ENCODE measurements around the gene STK11. TPM values are rescaled to one million over a fixed set of nuclear protein-coding genes. Genes with fewer than 3 reads are reported as not detected.
A peak's percentile ranks its signal among the peaks of the same experiment; 100 is the strongest.

Gene STK11
- polyA plus RNA-seq (2013): 32.9 and 33.1 TPM in 2 replicates

- H3K27me3 ChIP-seq (ENCODE audit: insufficient read depth, low read length): no peaks in the 10 kb centered on the region
- H3K18ac ChIP-seq (ENCODE audit: low read length): peak within 1 kb of the TSS; percentile 70
- peaks cover 8 to 12% of the 10 kb centered on the region in 2 experiments for H3K36me3 ChIP-seq (ENCODE audit: control insufficient read depth in 1 of 2, insufficient read depth in 2 of 2, low read length in 2 of 2)
- peak; percentile 99 for DNase-seq
- H3K4me3 ChIP-seq (ENCODE audit: low read depth, low read length): peak within 1 kb of the TSS; percentile 89
- H4K91ac ChIP-seq (ENCODE audit: low read depth, low read length): peak within 1 kb of the TSS; percentile 82
- peak within 1 kb of the TSS; percentile 83 for H4K12ac ChIP-seq (ENCODE audit: low read depth, low read length)
- peak within 1 kb of the TSS; percentile 85 for H3K4me2 ChIP-seq (ENCODE audit: low read length)
- peaks cover 20% of the 10 kb centered on the region for H3K79me2 ChIP-seq (ENCODE audit: control insufficient read depth, insufficient read depth, low read length, poor library complexity)
- H3K9ac ChIP-seq (ENCODE audit: low read length): peak within 1 kb of the TSS; percentile 93
- peak within 1 kb of the TSS; percentile 92 for H4K8ac ChIP-seq (ENCODE audit: low read depth, low read length)
- peak within 1 kb of the TSS; percentile 87 for H2BK12ac ChIP-seq (ENCODE audit: low read length)
- peaks cover 9 to 22% of the 10 kb centered on the region in 2 experiments for H3K4me1 ChIP-seq (ENCODE audit: control insufficient read depth in 1 of 2, insufficient read depth in 2 of 2, low read length in 2 of 2)
- no peak within 1 kb of the TSS for H3K27ac ChIP-seq (ENCODE audit: low read depth, low read length)
- peak within 1 kb of the TSS; percentile 53 for H2BK120ac ChIP-seq (ENCODE audit: insufficient read depth, low read length, poor library complexity)
- peak within 1 kb of the TSS; percentile 75 for H2AFZ ChIP-seq (ENCODE audit: insufficient read depth, low read length, poor library complexity)
- no CpG with 5 or more reads among the region's 114 CpGs for WGBS (ENCODE audit: extremely low coverage, insufficient coverage, insufficient read length)
- peak within 1 kb of the TSS; percentile 75 for H3K14ac ChIP-seq (ENCODE audit: low read length)
- no peaks in the 10 kb centered on the region for H3K9me3 ChIP-seq (ENCODE audit: insufficient read depth, low read depth, low read length)
- H2BK5ac ChIP-seq (ENCODE audit: low read depth, low read length, poor library complexity): peak within 1 kb of the TSS; percentile 50
- H3K23ac ChIP-seq (ENCODE audit: low read length): no peak within 1 kb of the TSS
- H2AK5ac ChIP-seq (ENCODE audit: low read length): peak within 1 kb of the TSS; percentile 70
- peak within 1 kb of the TSS; percentile 94 for H3K4ac ChIP-seq (ENCODE audit: low read depth, low read length)
- peaks cover 6% of the 10 kb centered on the region for H3K79me1 ChIP-seq (ENCODE audit: low read length)
These were observed at the start of gene STK11 for GRCh38 chr19:1205114-1206099. Gene STK11 (plus strand): TSS chr19:1205778. CDS start chr19:1206914, 1,136 bp downstream.

- Histone ChIP-seq H3K79me2 (ENCODE audit: control insufficient read depth, insufficient read depth, low read length, poor library complexity) (peaks cover 2% of the 10 kb centered on the region), H3K14ac (ENCODE audit: low read length) (no peak overlapping the region), H3K79me1 (ENCODE audit: low read length) (peaks cover 3% of the 10 kb centered on the region), H3K27me3 (ENCODE audit: insufficient read depth, low read length) (no peaks in the 10 kb centered on the region), H3K9me3 (ENCODE audit: insufficient read depth, low read depth, low read length) (peaks cover 1% of the 10 kb centered on the region), H3K4ac (ENCODE audit: low read depth, low read length) (no peak overlapping the region), H3K36me3 (ENCODE audit: control insufficient read depth in 1 of 2, insufficient read depth in 2 of 2, low read length in 2 of 2) (peaks cover 24 to 29% of the 10 kb centered on the region in 2 experiments), H3K4me1 (ENCODE audit: control insufficient read depth in 1 of 2, insufficient read depth in 2 of 2, low read length in 2 of 2) (peaks cover 4 to 13% of the 10 kb centered on the region in 2 experiments), H3K9ac (ENCODE audit: low read length) (peak overlapping the region; percentile 28), H4K91ac (ENCODE audit: low read depth, low read length) (no peak overlapping the region), H2BK5ac (ENCODE audit: low read depth, low read length, poor library complexity) (no peak overlapping the region), H3K4me2 (ENCODE audit: low read length) (no peak overlapping the region), H3K18ac (ENCODE audit: low read length) (no peak overlapping the region), H2AK5ac (ENCODE audit: low read length) (no peak overlapping the region), H2BK12ac (ENCODE audit: low read length) (no peak overlapping the region), H2AFZ (ENCODE audit: insufficient read depth, low read length, poor library complexity) (no peak overlapping the region), H4K12ac (ENCODE audit: low read depth, low read length) (no peak overlapping the region), H3K23ac (ENCODE audit: low read length) (no peak overlapping the region), H3K27ac (ENCODE audit: low read depth, low read length) (no peak overlapping the region), H3K4me3 (ENCODE audit: low read depth, low read length) (peak overlapping the region; percentile 13), H2BK120ac (ENCODE audit: insufficient read depth, low read length, poor library complexity) (no peak overlapping the region), H4K8ac (ENCODE audit: low read depth, low read length) (no peak overlapping the region)
- WGBS (ENCODE audit: extremely low coverage, insufficient coverage, insufficient read length): no CpG with 5 or more reads among the region's 24 CpGs
- peak; percentile 70 to 74 for DNase-seq
These were observed 49.2 kb upstream of the STK11 start for GRCh38 chr19:1156305-1156801.

GRCh38 chr19:1156830-1157615 lies 48.6 kb upstream of the STK11 start:
- H2BK120ac ChIP-seq (ENCODE audit: insufficient read depth, low read length, poor library complexity): no peak overlapping the region
- peaks cover 2% of the 10 kb centered on the region for H3K79me2 ChIP-seq (ENCODE audit: control insufficient read depth, insufficient read depth, low read length, poor library complexity)
- H3K14ac ChIP-seq (ENCODE audit: low read length): no peak overlapping the region
- no peak overlapping the region for H2AK5ac ChIP-seq (ENCODE audit: low read length)
- no peak overlapping the region for H2BK12ac ChIP-seq (ENCODE audit: low read length)
- H3K4me1 ChIP-seq (ENCODE audit: control insufficient read depth in 1 of 2, insufficient read depth in 2 of 2, low read length in 2 of 2): peaks cover 7 to 18% of the 10 kb centered on the region in 2 experiments
- H4K91ac ChIP-seq (ENCODE audit: low read depth, low read length): no peak overlapping the region
- H3K27me3 ChIP-seq (ENCODE audit: insufficient read depth, low read length): no peaks in the 10 kb centered on the region
- no CpG with 5 or more reads among the region's 46 CpGs for WGBS (ENCODE audit: extremely low coverage, insufficient coverage, insufficient read length)
- H3K27ac ChIP-seq (ENCODE audit: low read depth, low read length): no peak overlapping the region
- H3K23ac ChIP-seq (ENCODE audit: low read length): no peak overlapping the region
- peaks cover 3% of the 10 kb centered on the region for H3K79me1 ChIP-seq (ENCODE audit: low read length)
- DNase-seq: no peak
- H4K8ac ChIP-seq (ENCODE audit: low read depth, low read length): no peak overlapping the region
- H2BK5ac ChIP-seq (ENCODE audit: low read depth, low read length, poor library complexity): no peak overlapping the region
- peaks cover 1% of the 10 kb centered on the region for H3K9me3 ChIP-seq (ENCODE audit: insufficient read depth, low read depth, low read length)
- no peak overlapping the region for H3K4me2 ChIP-seq (ENCODE audit: low read length)
- H2AFZ ChIP-seq (ENCODE audit: insufficient read depth, low read length, poor library complexity): no peak overlapping the region
- H3K36me3 ChIP-seq (ENCODE audit: control insufficient read depth in 1 of 2, insufficient read depth in 2 of 2, low read length in 2 of 2): peaks cover 19 to 22% of the 10 kb centered on the region in 2 experiments
- H3K4ac ChIP-seq (ENCODE audit: low read depth, low read length): no peak overlapping the region
- H3K9ac ChIP-seq (ENCODE audit: low read length): no peak overlapping the region
- H4K12ac ChIP-seq (ENCODE audit: low read depth, low read length): no peak overlapping the region
- no peak overlapping the region for H3K18ac ChIP-seq (ENCODE audit: low read length)
- no peak overlapping the region for H3K4me3 ChIP-seq (ENCODE audit: low read depth, low read length)

All from trophoblast cell (in vitro differentiated cells and primary cell).